GM19438 (cell line): Measurements from ENCODE around the gene WDR5.
"Not testable (repeated sequence)": the region's sequence is repeated elsewhere in the genome, so short reads cannot be mapped to it uniquely, and the experiment has no call there.

Source experiments
- ATAC-seq: cut with Tn5 transposase; IDR thresholded peaks from one replicate; pipeline ENCODE4 v1.9.1; 2021; ENCODE audit warnings: low read depth; ENCODE audit not compliant: unreplicated experiment

Gene WDR5

GRCh38 chr9:134135343-134136117 is at the start of gene WDR5:
TSS of gene WDR5 (plus strand) at chr9:134136082. CDS start at chr9:134139878, 3,796 bp downstream.
- no peak for ATAC-seq

GRCh38 chr9:134088063-134088725 is 47.7 kb upstream of the WDR5 start:
- no peak for ATAC-seq

GRCh38 chr9:134089972-134090371 is 45.9 kb upstream of the WDR5 start:
- ATAC-seq: no peak

- ATAC-seq: no peak
Observed at GRCh38 chr9:134099123-134099761, 36.6 kb upstream of the WDR5 start.

- ATAC-seq: no peak
Observed at GRCh38 chr9:134100040-134100439, 35.8 kb upstream of the WDR5 start.

- ATAC-seq: not testable (repeated sequence)
Observed at GRCh38 chr9:134101133-134101532, 34.7 kb upstream of the WDR5 start.

GRCh38 chr9:134101623-134102149 is 34.2 kb upstream of the WDR5 start:
- no peak for ATAC-seq

- ATAC-seq: no peak
Observed at GRCh38 chr9:134103391-134103998, 32.4 kb upstream of the WDR5 start.

- no peak for ATAC-seq
Observed at GRCh38 chr9:134111064-134111463, 24.8 kb upstream of the WDR5 start.

GRCh38 chr9:134112561-134112960 is 23.3 kb upstream of the WDR5 start:
- no peak for ATAC-seq

- not testable (repeated sequence) for ATAC-seq
Observed at GRCh38 chr9:134118972-134119371, 16.9 kb upstream of the WDR5 start.

- ATAC-seq: no peak
Observed at GRCh38 chr9:134123764-134124128, 12.1 kb upstream of the WDR5 start.

- no peak for ATAC-seq
Observed at GRCh38 chr9:134125413-134126095, 10.3 kb upstream of the WDR5 start.

GRCh38 chr9:134126373-134126772 is 9.5 kb upstream of the WDR5 start:
- ATAC-seq: no peak

GRCh38 chr9:134127065-134127580 is 8.8 kb upstream of the WDR5 start:
- ATAC-seq: no peak

- no peak for ATAC-seq
Observed at GRCh38 chr9:134127616-134128015, 8.3 kb upstream of the WDR5 start.

GRCh38 chr9:134128727-134129679 is 6.9 kb upstream of the WDR5 start:
- no peak for ATAC-seq

- no peak for ATAC-seq
Observed at GRCh38 chr9:134130503-134131375, 5.1 kb upstream of the WDR5 start.
